ENCODE results near the gene CDC37.
"Not testable (repeated sequence)": the region's sequence is repeated elsewhere in the genome, so short reads cannot be mapped to it uniquely, and the experiment has no call there.

The CDC37 gene

GRCh38 chr19:10419646-10420443 is 16.5 kb upstream of the CDC37 start:
- DNase-seq (ENCODE audit: low read depth in 4 of 4, low spot score in 1 of 4), result no peak

- DNase-seq (ENCODE audit: low read depth in 4 of 4, low spot score in 1 of 4), result no peak
These were observed 15.9 kb upstream of the CDC37 start for GRCh38 chr19:10419200-10419645.

DNA sequence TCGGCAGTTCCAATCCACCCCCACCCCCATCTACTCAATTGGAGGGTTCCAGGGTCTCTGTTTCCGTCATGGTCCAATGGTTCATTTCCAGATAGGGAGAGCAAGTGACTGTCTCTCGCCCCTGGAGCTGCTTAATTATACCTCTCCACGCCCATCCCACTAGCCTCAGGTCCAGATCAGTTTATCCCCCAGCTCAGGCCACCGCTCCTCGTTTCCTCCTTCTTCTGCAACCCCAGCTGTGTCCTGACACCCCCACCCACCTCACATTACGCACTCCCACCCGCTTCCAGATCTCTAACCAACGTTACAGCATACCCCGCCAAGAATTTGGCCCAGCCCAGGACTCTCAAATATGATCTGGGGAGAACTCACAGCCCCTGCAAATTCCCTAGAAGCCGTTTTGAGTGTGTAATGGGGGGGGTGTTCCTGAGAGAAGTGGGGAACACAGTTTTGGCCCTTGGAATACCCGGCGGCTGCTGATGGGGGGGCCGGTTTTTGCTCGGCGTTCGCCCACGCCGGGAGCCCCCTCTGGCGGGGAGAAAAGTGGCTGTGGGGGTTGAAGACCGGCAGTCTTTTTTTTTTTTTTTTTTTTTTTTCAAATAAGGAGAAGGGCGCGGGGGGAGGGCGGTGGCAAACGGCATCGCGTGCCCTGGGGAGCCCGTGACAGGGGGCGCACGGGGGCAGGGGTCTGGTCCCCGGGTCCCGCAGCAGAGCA is 15.3 kb upstream of the CDC37 start:
- no peak for DNase-seq (ENCODE audit: low read depth in 4 of 4, low spot score in 1 of 4)

DNA sequence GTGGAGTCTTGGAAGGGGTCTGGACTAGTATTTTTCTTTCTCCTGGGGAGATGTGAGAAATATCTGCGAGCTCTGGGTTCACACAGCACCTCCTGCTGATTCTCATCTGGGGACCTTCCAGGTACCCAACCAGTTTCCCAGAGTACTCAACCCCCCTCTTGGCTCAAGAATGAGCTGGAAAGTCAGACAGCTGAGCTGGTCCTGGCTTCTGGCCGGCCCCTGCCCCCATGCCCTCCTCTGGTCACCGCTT is 14.8 kb upstream of the CDC37 start:
- DNase-seq (ENCODE audit: low read depth in 4 of 4, low spot score in 1 of 4), result no peak

DNA sequence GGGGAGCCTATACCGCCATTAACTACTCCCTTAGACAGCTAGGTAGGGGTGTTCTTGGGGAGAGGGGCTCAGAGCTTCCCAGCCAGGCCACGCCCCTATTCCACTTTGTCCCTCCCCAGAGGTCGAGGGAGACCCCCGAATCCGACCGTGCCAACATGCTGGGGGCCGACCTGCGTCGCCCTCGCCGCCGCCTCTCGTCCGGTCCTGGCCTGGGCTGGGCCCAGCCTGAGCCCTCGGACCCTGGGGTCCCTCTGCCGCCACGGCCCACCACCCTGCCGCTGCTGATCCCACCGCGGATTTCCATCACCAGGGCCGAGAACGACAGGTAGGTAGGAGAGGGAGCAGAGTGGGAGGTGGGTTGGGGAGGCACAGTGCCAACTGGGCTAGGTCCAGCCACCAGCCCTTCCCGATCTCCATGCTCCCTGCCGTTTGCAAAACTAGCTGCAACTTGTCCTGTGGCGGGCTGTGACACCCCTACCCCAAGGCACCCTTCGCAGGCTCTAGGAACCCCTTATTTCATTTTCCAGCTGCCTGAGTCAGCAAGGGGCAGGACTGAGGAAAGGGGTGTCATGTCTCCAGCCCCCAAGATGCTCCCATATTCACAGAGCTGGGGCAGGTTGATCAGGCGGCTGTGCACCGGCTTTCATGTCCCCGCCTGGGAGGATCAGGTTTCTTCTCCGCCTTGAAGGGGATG is 14.3 kb upstream of the CDC37 start:
- no peak for DNase-seq (ENCODE audit: low read depth in 4 of 4, low spot score in 1 of 4)

- DNase-seq (ENCODE audit: low read depth in 4 of 4, low spot score in 1 of 4), result peak; percentile 86 to 91 (median 88)
These were observed 13.3 kb upstream of the CDC37 start for GRCh38 chr19:10416380-10417257.

- DNase-seq (ENCODE audit: low read depth in 4 of 4, low spot score in 1 of 4), result no peak
These were observed 12.7 kb upstream of the CDC37 start for GRCh38 chr19:10416083-10416379.

GRCh38 chr19:10412257-10412977 is 9.1 kb upstream of the CDC37 start:
- DNase-seq (ENCODE audit: low read depth in 4 of 4, low spot score in 1 of 4), result no peak

- DNase-seq (ENCODE audit: low read depth in 4 of 4, low spot score in 1 of 4), result not testable (repeated sequence)
These were observed 7.9 kb upstream of the CDC37 start for GRCh38 chr19:10411224-10411623.

- no peak for DNase-seq (ENCODE audit: low read depth in 4 of 4, low spot score in 1 of 4)
These were observed 5.4 kb upstream of the CDC37 start for GRCh38 chr19:10408511-10409283.

- no peak for DNase-seq (ENCODE audit: low read depth in 4 of 4, low spot score in 1 of 4)
These were observed 3.8 kb upstream of the CDC37 start for GRCh38 chr19:10407096-10407495.

DNA sequence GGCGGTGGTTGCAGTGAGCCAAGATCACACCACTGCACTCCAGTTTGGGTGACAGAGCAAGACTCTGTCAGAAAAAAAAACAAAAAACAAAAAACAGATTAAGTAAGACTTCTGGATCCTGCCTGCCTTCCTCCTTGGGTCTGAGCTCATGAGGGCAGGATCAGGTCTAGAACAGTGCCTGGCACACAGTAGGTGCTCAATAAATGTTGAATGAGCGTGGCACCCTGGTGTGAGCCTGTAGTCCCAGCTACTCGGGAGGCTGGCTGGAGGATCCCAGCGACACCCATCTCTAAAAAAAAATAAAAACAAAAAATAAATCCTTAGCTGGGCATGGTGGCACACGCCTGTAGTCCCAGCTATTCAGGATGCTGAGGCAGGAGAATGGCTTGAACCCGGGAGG is 2.8 kb upstream of the CDC37 start:
- no peak for DNase-seq (ENCODE audit: low read depth in 4 of 4, low spot score in 1 of 4)

DNA sequence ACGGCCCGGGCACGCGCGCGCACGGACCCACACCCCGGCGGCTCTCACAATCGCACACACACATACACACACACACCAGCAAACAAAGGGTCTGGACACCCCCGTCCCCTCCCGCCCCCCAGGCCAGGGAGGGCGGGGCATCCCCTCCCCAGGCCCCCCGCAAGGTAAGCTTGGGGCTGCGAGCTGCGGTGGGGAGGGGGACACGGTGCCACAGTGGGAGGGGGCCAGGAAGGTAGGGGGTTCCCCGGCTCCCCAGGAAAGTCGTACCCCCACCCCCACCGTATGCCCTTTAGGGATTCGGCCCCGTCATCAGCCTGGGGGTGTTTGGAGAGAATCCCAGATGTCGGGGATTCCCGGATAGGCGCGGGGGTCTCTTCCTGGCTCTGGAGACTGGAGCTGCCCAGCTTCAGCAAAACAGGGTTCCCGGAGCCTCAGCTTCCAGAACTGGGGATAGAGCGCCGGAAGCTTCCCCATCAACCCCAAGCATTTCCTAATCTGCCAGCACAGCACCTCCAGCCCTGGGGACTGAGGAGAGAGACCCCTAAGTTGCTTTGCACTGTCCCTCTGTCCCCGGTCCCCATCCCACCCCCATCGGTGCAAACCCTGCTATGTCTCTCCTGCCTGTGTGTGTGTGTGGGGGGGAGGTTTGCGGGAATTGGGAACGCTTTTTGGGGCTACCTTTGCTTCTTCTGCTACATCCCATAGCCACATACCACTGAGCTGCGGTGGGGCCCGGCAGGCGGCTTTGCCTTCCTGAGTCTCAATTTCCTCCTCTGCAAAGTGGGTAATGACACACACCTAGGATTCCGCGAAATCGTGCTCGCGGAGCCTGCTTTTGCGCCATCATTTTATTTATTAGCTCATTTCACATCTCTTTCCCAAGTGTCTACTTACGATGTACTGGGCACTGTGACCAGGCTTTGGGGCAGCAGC is 1.8 kb upstream of the CDC37 start:
- peak in 1 of 4 experiments; percentile 39 for DNase-seq (ENCODE audit: low read depth in 4 of 4, low spot score in 1 of 4)

DNA sequence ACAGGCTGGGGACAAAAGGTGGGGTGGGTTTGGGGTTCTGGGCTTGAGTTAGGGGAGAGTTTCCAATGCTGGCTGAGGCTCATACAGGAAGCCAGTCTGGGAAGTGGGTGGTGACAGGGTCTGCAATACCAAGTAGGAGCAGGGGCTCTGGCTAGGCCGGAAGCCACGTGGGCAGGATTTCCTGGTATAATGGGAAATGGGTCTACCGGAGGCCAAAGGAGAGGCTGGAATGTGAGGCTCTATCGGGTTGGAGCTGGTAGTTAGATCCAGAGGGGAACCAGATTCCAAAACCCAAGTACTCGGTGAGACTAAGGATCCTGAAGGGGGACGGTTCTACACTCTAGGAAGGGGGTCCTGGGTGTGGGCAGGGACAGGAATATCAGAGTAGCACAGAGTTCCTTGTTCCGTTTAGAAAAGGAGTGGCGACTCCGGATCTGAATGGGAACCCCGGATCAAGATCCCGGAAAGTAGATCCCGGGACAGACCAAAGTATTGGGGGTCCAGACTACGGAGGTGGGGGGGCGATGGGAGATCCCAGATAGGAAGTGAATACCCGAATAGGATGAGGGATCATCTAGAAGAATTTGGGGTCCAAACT is 802 bp downstream of the CDC37 start:
- DNase-seq (ENCODE audit: low read depth in 4 of 4, low spot score in 1 of 4), result no peak

- DNase-seq (ENCODE audit: low read depth in 4 of 4, low spot score in 1 of 4), result no peak
These were observed 3.5 kb downstream of the CDC37 start for GRCh38 chr19:10399878-10400277.

DNA sequence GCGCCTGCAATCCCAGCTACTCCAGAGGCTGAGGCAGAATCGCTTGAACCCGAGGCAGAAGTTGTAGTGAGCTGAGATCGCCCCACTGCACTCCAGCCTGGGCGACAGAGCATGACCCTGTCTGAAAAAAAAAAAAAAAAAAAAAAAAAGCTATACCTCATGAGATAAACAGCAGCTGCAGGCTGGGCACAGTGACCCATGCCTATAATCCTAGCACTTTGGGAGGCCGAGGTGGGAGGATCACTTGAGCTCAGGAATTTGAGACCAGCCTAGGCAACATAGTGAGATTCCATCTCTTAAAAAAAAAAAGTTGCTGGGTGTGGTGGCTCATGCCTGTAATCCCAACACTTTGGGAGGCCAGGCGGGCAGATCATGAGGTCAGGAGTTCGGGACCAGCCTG is 4.0 kb downstream of the CDC37 start:
- not testable (repeated sequence) for DNase-seq (ENCODE audit: low read depth in 4 of 4, low spot score in 1 of 4)

GRCh38 chr19:10398819-10399218 is 4.5 kb downstream of the CDC37 start:
- no peak for DNase-seq (ENCODE audit: low read depth in 4 of 4, low spot score in 1 of 4)

- no peak for DNase-seq (ENCODE audit: low read depth in 4 of 4, low spot score in 1 of 4)
These were observed 7.4 kb downstream of the CDC37 start for GRCh38 chr19:10395917-10396316.

GRCh38 chr19:10395436-10395835 is 7.9 kb downstream of the CDC37 start:
- DNase-seq (ENCODE audit: low read depth in 4 of 4, low spot score in 1 of 4), result no peak

Data from stimulated activated CD4-positive, alpha-beta T cell treated with anti-CD3 and anti-CD28 coated beads, Interleukin-1b, Interleukin-23, amount 100 ng/mL, for 24 hours (primary cell).